Loucy (cell line): ENCODE measurements around the gene SPAG9.

ENCODE experiments used
- H2AFZ ChIP-seq: fragments of 200-600 bp; sonication (generic); 2 replicates; pipeline ENCODE4 v1.6.0; 2016; ENCODE audit warnings: antibody characterized with exemption, mild to moderate bottlenecking, low read length, moderate library complexity
- H3F3A ChIP-seq: fragments of 200-600 bp; 2 replicates; pipeline ENCODE4 v1.6.0; 2016; ENCODE audit warnings: antibody characterized with exemption, low read depth, mild to moderate bottlenecking
- H3K27me3 ChIP-seq: fragments of 200-600 bp; sonication (generic); 2 replicates; pipeline ENCODE4 v1.6.1; 2014; ENCODE audit warnings: low read length, mild to moderate bottlenecking; ENCODE audit not compliant: insufficient read depth, poor library complexity, severe bottlenecking
- H3K36me3 ChIP-seq: fragments of 200-600 bp; sonication (generic); 2 replicates; pipeline ENCODE4 v1.6.1; 2016; ENCODE audit warnings: low read length; ENCODE audit not compliant: insufficient read depth
- H3K4me1 ChIP-seq: fragments of 200-600 bp; sonication (generic); 2 replicates; pipeline ENCODE4 v1.5.1; 2014; ENCODE audit warnings: low read length, mild to moderate bottlenecking; ENCODE audit not compliant: insufficient read depth, poor library complexity, severe bottlenecking
- H3K4me2 ChIP-seq: fragments of 200-600 bp; sonication (generic); 2 replicates; pipeline ENCODE4 v1.6.0; 2014; ENCODE audit warnings: antibody characterized with exemption, low read length, low read depth, mild to moderate bottlenecking; ENCODE audit not compliant: poor library complexity, severe bottlenecking
- H3K4me3 ChIP-seq: fragments of 200-600 bp; sonication (generic); 2 replicates; pipeline ENCODE4 v1.5.1; 2014; ENCODE audit warnings: low read length, mild to moderate bottlenecking, mixed read lengths; ENCODE audit not compliant: poor library complexity, severe bottlenecking
- H3K79me2 ChIP-seq: fragments of 200-600 bp; sonication (generic); 2 replicates; pipeline ENCODE4 v1.6.1; 2014; ENCODE audit warnings: low read length; ENCODE audit not compliant: insufficient read depth
- H3K9ac ChIP-seq: fragments of 200-600 bp; sonication (generic); 2 replicates; pipeline ENCODE4 v1.6.0; 2014; ENCODE audit warnings: mild to moderate bottlenecking, low read depth, low read length, moderate library complexity; ENCODE audit not compliant: poor library complexity, severe bottlenecking
- H3K9me2 ChIP-seq: fragments of 200-600 bp; sonication (generic); replicated peaks from 2 replicates; pipeline ENCODE4 v1.6.1; 2016; ENCODE audit warnings: low read depth, low read length, mixed read lengths
- H3K9me3 ChIP-seq: fragments of 200-600 bp; sonication (generic); 2 replicates; pipeline ENCODE4 v1.6.1; 2014; ENCODE audit warnings: mild to moderate bottlenecking, antibody characterized with exemption, low read length, low read depth; ENCODE audit not compliant: insufficient read depth
- H4K20me1 ChIP-seq: fragments of 200-600 bp; sonication (generic); 2 replicates; pipeline ENCODE4 v1.6.0; 2014; ENCODE audit warnings: antibody characterized with exemption, low read length, mild to moderate bottlenecking; ENCODE audit not compliant: insufficient read depth, poor library complexity, severe bottlenecking
- EZH2phosphoT487 ChIP-seq: fragments of 200-600 bp; IDR thresholded peaks from 2 replicates; pipeline ENCODE4 v1.6.1; 2018; ENCODE audit warnings: antibody characterized with exemption, mild to moderate bottlenecking, moderate library complexity, borderline replicate concordance
- TF ChIP-seq, protein P1 (sequence below): fragments of 200-600 bp; sonication (generic); conservative IDR thresholded peaks from 2 replicates; pipeline ENCODE4 v1.5.1; 2014; ENCODE audit warnings: mild to moderate bottlenecking, antibody characterized with exemption, low read length

SPAG9 gene

DNA sequence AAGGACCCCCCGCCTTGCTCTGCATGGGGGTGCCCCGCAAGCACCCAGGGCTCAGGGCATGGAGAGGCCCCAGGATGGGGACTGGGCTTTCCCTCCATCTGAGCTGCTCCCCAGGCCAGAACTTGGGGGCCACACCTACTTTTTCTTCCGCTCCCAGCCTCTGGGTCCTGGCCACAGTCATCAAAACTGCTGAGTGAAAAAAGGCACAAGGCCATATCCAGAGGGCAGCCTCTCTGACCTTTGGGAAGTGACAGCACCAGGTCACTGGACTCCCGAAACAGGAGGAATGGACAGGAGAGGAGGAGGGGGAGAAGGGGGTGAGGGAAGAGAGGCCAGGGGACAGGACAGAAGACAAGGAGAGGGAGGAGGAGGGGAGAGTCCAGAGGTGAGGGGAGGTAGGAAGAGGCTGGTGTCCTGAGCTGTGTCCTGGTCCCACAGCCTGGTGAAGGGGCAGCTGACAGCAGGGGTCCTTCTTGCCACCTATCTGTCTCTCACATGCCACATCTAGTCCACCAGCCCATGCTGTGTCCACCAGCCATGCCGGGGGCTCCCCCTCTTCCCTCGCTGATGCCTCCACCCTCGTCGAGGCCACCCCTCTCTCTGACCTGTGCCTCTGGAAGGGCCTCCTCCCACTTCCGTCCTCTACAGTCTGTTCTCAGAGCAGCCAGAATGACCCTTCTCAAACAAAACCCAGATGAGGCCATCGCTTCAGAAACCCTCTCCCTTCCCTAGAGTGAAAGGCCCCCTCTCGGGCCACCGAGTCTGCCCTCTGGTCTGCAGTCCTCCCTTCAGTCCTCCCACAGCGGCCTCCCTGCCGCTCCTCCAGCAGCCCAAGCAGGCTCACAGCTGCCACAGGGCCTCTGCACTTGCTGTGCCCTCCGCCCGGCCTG is 180.6 kb downstream of the SPAG9 start:
- Histone ChIP-seq H3K36me3 (no peaks in the 10 kb centered on the region), H3K9ac (no peak overlapping the region), H2AFZ (no peak overlapping the region), H4K20me1 (no peaks in the 10 kb centered on the region), H3K9me2 (no peaks in the 10 kb centered on the region), H3K4me1 (peaks cover 14% of the 10 kb centered on the region), H3K9me3 (no peaks in the 10 kb centered on the region), H3K79me2 (no peaks in the 10 kb centered on the region), H3K4me2 (no peak overlapping the region), H3K4me3 (no peak overlapping the region), H3F3A (no peaks in the 10 kb centered on the region), H3K27me3 (no peaks in the 10 kb centered on the region)
- no peak for TF ChIP-seq EZH2phosphoT487
- TF ChIP-seq, protein P1, sequence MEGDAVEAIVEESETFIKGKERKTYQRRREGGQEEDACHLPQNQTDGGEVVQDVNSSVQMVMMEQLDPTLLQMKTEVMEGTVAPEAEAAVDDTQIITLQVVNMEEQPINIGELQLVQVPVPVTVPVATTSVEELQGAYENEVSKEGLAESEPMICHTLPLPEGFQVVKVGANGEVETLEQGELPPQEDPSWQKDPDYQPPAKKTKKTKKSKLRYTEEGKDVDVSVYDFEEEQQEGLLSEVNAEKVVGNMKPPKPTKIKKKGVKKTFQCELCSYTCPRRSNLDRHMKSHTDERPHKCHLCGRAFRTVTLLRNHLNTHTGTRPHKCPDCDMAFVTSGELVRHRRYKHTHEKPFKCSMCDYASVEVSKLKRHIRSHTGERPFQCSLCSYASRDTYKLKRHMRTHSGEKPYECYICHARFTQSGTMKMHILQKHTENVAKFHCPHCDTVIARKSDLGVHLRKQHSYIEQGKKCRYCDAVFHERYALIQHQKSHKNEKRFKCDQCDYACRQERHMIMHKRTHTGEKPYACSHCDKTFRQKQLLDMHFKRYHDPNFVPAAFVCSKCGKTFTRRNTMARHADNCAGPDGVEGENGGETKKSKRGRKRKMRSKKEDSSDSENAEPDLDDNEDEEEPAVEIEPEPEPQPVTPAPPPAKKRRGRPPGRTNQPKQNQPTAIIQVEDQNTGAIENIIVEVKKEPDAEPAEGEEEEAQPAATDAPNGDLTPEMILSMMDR, result no peak

DNA sequence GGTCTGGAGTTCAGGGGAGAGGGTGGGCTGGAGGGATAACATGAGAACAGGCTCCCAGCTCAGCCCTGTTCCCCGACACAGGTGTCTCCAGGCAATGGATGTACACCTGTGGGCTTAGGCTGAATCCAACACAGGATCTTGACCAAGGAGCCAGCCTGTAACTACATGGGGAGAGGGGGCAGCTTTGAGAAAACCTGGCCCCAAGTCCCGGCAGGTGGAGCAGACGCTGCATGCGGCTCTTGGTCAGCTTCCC is 181.2 kb downstream of the SPAG9 start:
- H2AFZ ChIP-seq, result no peak overlapping the region
- H3K36me3 ChIP-seq, result no peaks in the 10 kb centered on the region
- H3K4me2 ChIP-seq, result no peak overlapping the region
- peaks cover 10% of the 10 kb centered on the region for H3K4me1 ChIP-seq
- no peak overlapping the region for H3K4me3 ChIP-seq
- H3K9me2 ChIP-seq, result no peaks in the 10 kb centered on the region
- H3F3A ChIP-seq, result no peaks in the 10 kb centered on the region
- no peaks in the 10 kb centered on the region for H3K9me3 ChIP-seq
- TF ChIP-seq EZH2phosphoT487, result no peak
- TF ChIP-seq, protein P1, result no peak
- no peaks in the 10 kb centered on the region for H3K27me3 ChIP-seq
- no peaks in the 10 kb centered on the region for H4K20me1 ChIP-seq
- no peak overlapping the region for H3K9ac ChIP-seq
- no peaks in the 10 kb centered on the region for H3K79me2 ChIP-seq

DNA sequence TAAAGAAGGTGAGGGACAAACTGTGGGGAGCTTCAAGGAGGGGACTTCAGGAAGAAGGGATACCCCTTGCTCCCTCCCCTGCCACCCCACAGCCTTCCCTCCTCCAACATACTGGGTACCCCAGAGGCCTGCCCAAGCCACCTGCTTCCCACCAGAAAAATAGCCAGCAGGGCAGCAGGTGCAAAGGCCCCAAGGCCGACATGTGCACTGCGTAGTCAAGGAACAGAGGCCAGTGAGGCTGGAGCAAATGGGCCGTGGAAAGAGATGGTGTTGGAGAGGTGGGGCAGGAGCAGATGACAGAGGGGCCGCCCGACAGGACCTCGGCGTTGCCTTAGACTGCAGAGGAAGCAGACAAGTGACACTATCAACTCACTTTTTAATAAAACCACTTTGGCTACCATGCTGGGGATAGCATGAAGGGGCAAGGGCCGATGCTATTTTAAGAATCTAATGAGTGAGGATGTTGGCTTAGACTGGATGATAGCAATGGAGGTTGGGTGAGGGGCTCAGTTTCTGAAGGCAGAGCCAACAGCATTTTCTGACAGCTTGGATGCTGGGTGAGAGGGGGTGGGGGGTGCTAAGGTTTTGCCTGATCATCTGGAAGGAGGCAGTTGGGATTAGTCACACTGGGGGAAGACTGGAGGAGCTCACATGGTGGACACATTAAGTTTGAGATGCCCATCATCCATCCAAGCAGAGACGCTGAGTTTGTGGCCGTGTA is 181.7 kb downstream of the SPAG9 start:
- H3K4me1 ChIP-seq, result peaks cover 5% of the 10 kb centered on the region
- no peaks in the 10 kb centered on the region for H3K27me3 ChIP-seq
- H3K4me2 ChIP-seq, result no peak overlapping the region
- H3K9me3 ChIP-seq, result no peaks in the 10 kb centered on the region
- no peaks in the 10 kb centered on the region for H4K20me1 ChIP-seq
- no peaks in the 10 kb centered on the region for H3K9me2 ChIP-seq
- no peaks in the 10 kb centered on the region for H3K79me2 ChIP-seq
- H2AFZ ChIP-seq, result no peak overlapping the region
- no peak overlapping the region for H3K9ac ChIP-seq
- TF ChIP-seq, protein P1, result no peak
- no peak for TF ChIP-seq EZH2phosphoT487
- H3F3A ChIP-seq, result no peaks in the 10 kb centered on the region
- no peak overlapping the region for H3K4me3 ChIP-seq
- H3K36me3 ChIP-seq, result no peaks in the 10 kb centered on the region
